ENCODE measurements around the gene HOXB13. TPM values are rescaled to one million over a fixed set of nuclear protein-coding genes. Genes with fewer than 3 reads are reported as not detected.

The HOXB13 gene
- polyA plus RNA-seq, 2 of the 4 experiments (the other 2 are of a cell fraction), result 3.2 to 3.5 TPM

GRCh38 chr17:48769009-48769675 is 40.6 kb upstream of the HOXB13 start:
- FAIRE-seq (no peak), DNase-seq (ENCODE audit: low read depth in 1 of 2, low spot score in 1 of 2) (no peak), ATAC-seq (no peak; a peak in 1 of 6 replicates)
- ChIA-PET POLR2A (interaction anchor here (0.7 kb wide), 1 partner anchor 653 kb away, joined by 3 read pairs; no protein-coding TSS in a partner anchor), CTCF (interaction anchor here (0.6 to 18.5 kb wide), 16 partner anchors 9 to 119 kb away, joined by 3 to 171 read pairs (median 4); partner anchors contain the start of genes HOXB13, PRAC1 and PRAC2)
- no peaks in the 10 kb centered on the region for H3K9me3 ChIP-seq
- no peak overlapping the region for H3K27ac ChIP-seq
- TF ChIP-seq SREBF2 (IDR thresholded peaks at IDR 0.05) (no peak), EP300 (IDR thresholded peaks at IDR 0.05) (no peak), ZC3H11A (IDR thresholded peaks at IDR 0.05) (no peak), HOXB13 (CRISPR knock-in tag; IDR thresholded peaks at IDR 0.05; ENCODE audit: low read depth) (no peak), JUN (IDR thresholded peaks at IDR 0.05) (no peak), HMGXB4 (CRISPR knock-in tag; IDR thresholded peaks at IDR 0.05; ENCODE audit: borderline replicate concordance) (no peak), RNF2 (IDR thresholded peaks at IDR 0.05; ENCODE audit: borderline replicate concordance, low read depth) (no peak), MYC (IDR thresholded peaks at IDR 0.05; ENCODE audit: borderline replicate concordance, low read length) (no peak), SMC3 (IDR thresholded peaks at IDR 0.05) (no peak), ZNF302 (CRISPR knock-in tag; IDR thresholded peaks at IDR 0.05) (no peak), TP53 (CRISPR knock-in tag; IDR thresholded peaks at IDR 0.05) (no peak), NPAS2 (CRISPR knock-in tag; IDR thresholded peaks at IDR 0.05; ENCODE audit: borderline replicate concordance) (no peak), CBX2 (IDR thresholded peaks at IDR 0.05; ENCODE audit: borderline replicate concordance, low read depth) (no peak), ESRRA (IDR thresholded peaks at IDR 0.05; ENCODE audit: borderline replicate concordance, low read length) (no peak), TFCP2L1 (CRISPR knock-in tag; IDR thresholded peaks at IDR 0.05) (no peak), KDM1A (IDR thresholded peaks at IDR 0.05; ENCODE audit: low read depth) (no peak), FOSL2 (IDR thresholded peaks at IDR 0.05) (no peak), FOSL2 (CRISPR knock-in tag; IDR thresholded peaks at IDR 0.05) (no peak)
- H3K4me3 ChIP-seq, result no peak overlapping the region
- no peaks in the 10 kb centered on the region for H3K4me1 ChIP-seq
- 91% methylated on average over 5 of the region's 5 CpGs for WGBS (ENCODE audit: missing lambda C conversion rate)
- no peak overlapping the region for H3K4me2 ChIP-seq

GRCh38 chr17:48767263-48767774 is 38.8 kb upstream of the HOXB13 start:
- FAIRE-seq (no peak), DNase-seq (ENCODE audit: low read depth in 1 of 2, low spot score in 1 of 2) (no peak), ATAC-seq (peak; percentile 65 to 83; a peak in 3 of 6 replicates)
- TF ChIP-seq EP300 (IDR thresholded peaks at IDR 0.05) (no peak), HMGXB4 (CRISPR knock-in tag; IDR thresholded peaks at IDR 0.05; ENCODE audit: borderline replicate concordance) (no peak)
- no peak overlapping the region for H3K27ac ChIP-seq
- 62% methylated on average over 4 of the region's 4 CpGs for WGBS (ENCODE audit: missing lambda C conversion rate)
- H3K4me3 ChIP-seq, result no peak overlapping the region
- CTCF ChIA-PET, result interaction anchor here (0.6 to 18.5 kb wide), 16 partner anchors 8 to 123 kb away, joined by 3 to 171 read pairs (median 8); partner anchors contain the start of genes HOXB13, PRAC1 and PRAC2
- POLR2A ChIA-PET, result no interaction called here
- H3K9me3 ChIP-seq, result no peaks in the 10 kb centered on the region
- no peak overlapping the region for H3K4me2 ChIP-seq
- H3K4me1 ChIP-seq, result no peaks in the 10 kb centered on the region

GRCh38 chr17:48761114-48761513 is 32.6 kb upstream of the HOXB13 start:
- no peak overlapping the region for H3K27ac ChIP-seq
- no peak overlapping the region for H3K4me3 ChIP-seq
- DNase-seq (ENCODE audit: low read depth in 1 of 2, low spot score in 1 of 2) (no peak), ATAC-seq (no peak), FAIRE-seq (no peak)
- H3K9me3 ChIP-seq, result no peaks in the 10 kb centered on the region
- no peak overlapping the region for H3K4me2 ChIP-seq
- ChIA-PET CTCF (interaction anchor here (0.6 to 18.5 kb wide), 10 partner anchors 16 to 125 kb away, joined by 3 to 171 read pairs (median 4); partner anchors contain the start of genes PRAC1 and PRAC2), POLR2A (no interaction called here)
- 82% methylated on average over 6 of the region's 6 CpGs for WGBS (ENCODE audit: missing lambda C conversion rate)
- H3K4me1 ChIP-seq, result peaks cover 21% of the 10 kb centered on the region; the same call in 2 of the 3 replicates
- TF ChIP-seq RAD21 (conservative IDR thresholded peaks at IDR 0.05 in 1 of 2, IDR thresholded peaks at IDR 0.05 in 1 of 2) (no peak), CHD4 (IDR thresholded peaks at IDR 0.05; ENCODE audit: borderline replicate concordance) (no peak), NPAS2 (CRISPR knock-in tag; IDR thresholded peaks at IDR 0.05; ENCODE audit: borderline replicate concordance) (no peak), MYC (IDR thresholded peaks at IDR 0.05; ENCODE audit: borderline replicate concordance, low read length) (no peak), ATOH8 (CRISPR knock-in tag; IDR thresholded peaks at IDR 0.05; ENCODE audit: low read depth) (no peak), FOXS1 (CRISPR knock-in tag; IDR thresholded peaks at IDR 0.05) (no peak), ZSCAN20 (CRISPR knock-in tag; IDR thresholded peaks at IDR 0.05) (no peak), BCL3 (IDR thresholded peaks at IDR 0.05) (no peak), JUNB (IDR thresholded peaks at IDR 0.05) (no peak), RNF2 (IDR thresholded peaks at IDR 0.05; ENCODE audit: borderline replicate concordance, low read depth) (no peak), CBX2 (IDR thresholded peaks at IDR 0.05; ENCODE audit: borderline replicate concordance, low read depth) (no peak), ZC3H11A (IDR thresholded peaks at IDR 0.05) (no peak), KDM5A (IDR thresholded peaks at IDR 0.05) (no peak), MAX (IDR thresholded peaks at IDR 0.05) (no peak)

Data from A549 (cell line).